ENCODE data around the gene PDE2A.

DNA sequence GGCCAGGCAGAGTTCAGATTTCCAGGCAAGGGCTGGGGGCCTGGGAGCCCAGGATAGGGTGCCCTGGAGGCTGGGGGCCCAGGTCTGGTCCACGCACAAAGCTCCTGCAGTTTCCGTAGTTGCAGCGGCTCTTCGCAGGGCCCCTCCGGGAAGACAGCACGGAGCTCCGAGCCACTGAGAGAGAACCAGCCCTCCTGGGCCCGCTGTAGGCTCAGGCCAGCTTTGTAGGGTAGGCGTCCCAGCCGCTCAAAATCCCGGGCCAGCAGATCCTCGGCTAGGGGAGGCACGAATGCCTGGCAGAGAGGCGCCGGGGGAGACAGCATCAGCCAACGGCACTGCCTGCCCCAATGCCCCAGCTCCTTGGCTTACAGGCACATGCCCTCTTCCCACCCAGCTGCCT is 23.6 kb upstream of the PDE2A start:
- TF ChIP-seq, protein P1, sequence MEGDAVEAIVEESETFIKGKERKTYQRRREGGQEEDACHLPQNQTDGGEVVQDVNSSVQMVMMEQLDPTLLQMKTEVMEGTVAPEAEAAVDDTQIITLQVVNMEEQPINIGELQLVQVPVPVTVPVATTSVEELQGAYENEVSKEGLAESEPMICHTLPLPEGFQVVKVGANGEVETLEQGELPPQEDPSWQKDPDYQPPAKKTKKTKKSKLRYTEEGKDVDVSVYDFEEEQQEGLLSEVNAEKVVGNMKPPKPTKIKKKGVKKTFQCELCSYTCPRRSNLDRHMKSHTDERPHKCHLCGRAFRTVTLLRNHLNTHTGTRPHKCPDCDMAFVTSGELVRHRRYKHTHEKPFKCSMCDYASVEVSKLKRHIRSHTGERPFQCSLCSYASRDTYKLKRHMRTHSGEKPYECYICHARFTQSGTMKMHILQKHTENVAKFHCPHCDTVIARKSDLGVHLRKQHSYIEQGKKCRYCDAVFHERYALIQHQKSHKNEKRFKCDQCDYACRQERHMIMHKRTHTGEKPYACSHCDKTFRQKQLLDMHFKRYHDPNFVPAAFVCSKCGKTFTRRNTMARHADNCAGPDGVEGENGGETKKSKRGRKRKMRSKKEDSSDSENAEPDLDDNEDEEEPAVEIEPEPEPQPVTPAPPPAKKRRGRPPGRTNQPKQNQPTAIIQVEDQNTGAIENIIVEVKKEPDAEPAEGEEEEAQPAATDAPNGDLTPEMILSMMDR (conservative IDR thresholded peaks at IDR 0.05; ENCODE audit: low read depth, low read length) = no peak
- TF ChIP-seq BHLHE40 (IDR thresholded peaks at IDR 0.05; ENCODE audit: low read depth, low read length) (no peak), POLR2A (IDR thresholded peaks at IDR 0.05; ENCODE audit: low read depth, low read length) (no peak), ELK1 (IDR thresholded peaks at IDR 0.05; ENCODE audit: borderline replicate concordance, low read depth, low read length) (no peak), SMC3 (IDR thresholded peaks at IDR 0.05; ENCODE audit: low read depth, low read length) (no peak), MAFK (IDR thresholded peaks at IDR 0.05; ENCODE audit: low read depth, low read length) (no peak), RAD21 (IDR thresholded peaks at IDR 0.05; ENCODE audit: low read length) (no peak), RFX5 (IDR thresholded peaks at IDR 0.05; ENCODE audit: low read depth, low read length) (no peak)

Measured in IMR-90 (cell line).